Endothelial cell (in vitro differentiated cells): ENCODE data around the gene SCLY. TPM values are rescaled to one million over a fixed set of nuclear protein-coding genes. Genes with fewer than 3 reads are reported as not detected.

ENCODE experiments used
- DNase-seq: peaks from one replicate; pipeline ENCODE4 v3.0.0; 2021; ENCODE audit warnings: low spot score
- H3K27ac Mint-ChIP-seq: one replicate; pipeline ENCODE4 v1.8.0; 2021; ENCODE audit warnings: mixed read lengths, inconsistent platforms; ENCODE audit not compliant: unreplicated experiment
- H3K27me3 Mint-ChIP-seq: one replicate; pipeline ENCODE4 v1.8.0; 2021; ENCODE audit warnings: mild to moderate bottlenecking, moderate library complexity, mixed read lengths, inconsistent platforms; ENCODE audit not compliant: unreplicated experiment
- H3K36me3 Mint-ChIP-seq: one replicate; pipeline ENCODE4 v1.8.0; 2021; ENCODE audit warnings: mild to moderate bottlenecking, low read depth, mixed read lengths, inconsistent platforms; ENCODE audit not compliant: unreplicated experiment
- H3K4me1 Mint-ChIP-seq: one replicate; pipeline ENCODE4 v1.8.0; 2021; ENCODE audit warnings: mild to moderate bottlenecking, mixed read lengths, inconsistent platforms; ENCODE audit not compliant: unreplicated experiment
- H3K4me3 Mint-ChIP-seq: one replicate; pipeline ENCODE4 v1.8.0; 2021; ENCODE audit warnings: mild to moderate bottlenecking, mixed read lengths, inconsistent platforms; ENCODE audit not compliant: unreplicated experiment
- H3K9me3 Mint-ChIP-seq: one replicate; pipeline ENCODE4 v1.8.0; 2021; ENCODE audit warnings: mixed read lengths, inconsistent platforms; ENCODE audit not compliant: unreplicated experiment
- total RNA-seq: library from RNA; stranded (reverse); fragmentation: NEBNext Ultra II Directional; extraction: Animal tissue kit (Norgen Biotek cat#: 25700); gene quantifications from one replicate; pipeline ENCODE4 v1.2.1, GENCODE V29; 2021; ENCODE audit not compliant: unreplicated experiment
- TF ChIP-seq, protein P1 (sequence below): fragments of 200-600 bp; sonication (generic); IDR thresholded peaks from one replicate; pipeline ENCODE4 v1.5.0; 2021; ENCODE audit warnings: antibody characterized with exemption; ENCODE audit not compliant: unreplicated experiment

SCLY gene
- total RNA-seq, 1 donor from 2014 or later: 17.7 TPM

DNA sequence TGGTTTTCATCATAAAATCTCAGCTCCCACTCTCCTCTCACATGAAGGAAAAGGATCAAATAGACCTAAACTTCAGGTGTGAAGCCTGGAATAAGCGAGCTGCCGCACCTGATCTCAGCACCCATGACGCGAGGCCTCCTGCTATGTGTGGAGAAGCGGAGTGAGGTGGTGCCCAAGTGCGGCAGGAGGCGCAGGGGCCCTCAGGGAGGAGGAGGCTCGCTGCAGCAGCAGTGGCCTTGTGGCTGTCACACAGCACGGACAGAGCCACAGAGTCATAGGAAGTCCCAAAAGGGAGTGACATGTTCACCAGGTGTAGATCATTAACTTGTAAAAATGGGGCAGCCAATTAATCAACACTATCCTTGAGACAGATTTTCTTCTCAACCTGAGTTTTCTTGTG is 9.1 kb downstream of the SCLY start:
- no peak for DNase-seq
- H3K36me3 Mint-ChIP-seq: peaks cover 18% of the 10 kb centered on the region
- TF ChIP-seq, protein P1, sequence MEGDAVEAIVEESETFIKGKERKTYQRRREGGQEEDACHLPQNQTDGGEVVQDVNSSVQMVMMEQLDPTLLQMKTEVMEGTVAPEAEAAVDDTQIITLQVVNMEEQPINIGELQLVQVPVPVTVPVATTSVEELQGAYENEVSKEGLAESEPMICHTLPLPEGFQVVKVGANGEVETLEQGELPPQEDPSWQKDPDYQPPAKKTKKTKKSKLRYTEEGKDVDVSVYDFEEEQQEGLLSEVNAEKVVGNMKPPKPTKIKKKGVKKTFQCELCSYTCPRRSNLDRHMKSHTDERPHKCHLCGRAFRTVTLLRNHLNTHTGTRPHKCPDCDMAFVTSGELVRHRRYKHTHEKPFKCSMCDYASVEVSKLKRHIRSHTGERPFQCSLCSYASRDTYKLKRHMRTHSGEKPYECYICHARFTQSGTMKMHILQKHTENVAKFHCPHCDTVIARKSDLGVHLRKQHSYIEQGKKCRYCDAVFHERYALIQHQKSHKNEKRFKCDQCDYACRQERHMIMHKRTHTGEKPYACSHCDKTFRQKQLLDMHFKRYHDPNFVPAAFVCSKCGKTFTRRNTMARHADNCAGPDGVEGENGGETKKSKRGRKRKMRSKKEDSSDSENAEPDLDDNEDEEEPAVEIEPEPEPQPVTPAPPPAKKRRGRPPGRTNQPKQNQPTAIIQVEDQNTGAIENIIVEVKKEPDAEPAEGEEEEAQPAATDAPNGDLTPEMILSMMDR: no peak
- no peak overlapping the region for H3K27ac Mint-ChIP-seq
- H3K9me3 Mint-ChIP-seq: no peaks in the 10 kb centered on the region
- no peak overlapping the region for H3K4me3 Mint-ChIP-seq
- no peaks in the 10 kb centered on the region for H3K27me3 Mint-ChIP-seq
- H3K4me1 Mint-ChIP-seq: no peaks in the 10 kb centered on the region

DNA sequence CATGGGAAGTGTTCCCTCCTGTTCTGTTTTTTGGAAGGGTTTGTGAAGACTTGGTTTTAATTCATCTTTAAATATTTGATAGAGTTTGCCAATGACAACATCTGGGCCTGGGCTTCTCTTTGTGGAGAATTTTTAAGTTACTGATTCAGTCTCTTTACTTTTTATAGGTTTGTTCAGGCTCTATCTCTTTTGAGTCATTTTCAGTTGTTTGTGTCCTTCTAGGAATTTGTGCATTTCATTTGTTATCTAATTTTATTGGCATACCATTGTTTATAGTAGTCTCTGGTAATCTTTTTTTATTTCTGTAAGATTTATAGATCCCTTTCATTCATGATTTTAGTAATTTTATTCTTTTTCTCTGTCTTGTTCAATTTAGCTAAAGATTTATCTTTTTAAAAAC is 14.6 kb downstream of the SCLY start:
- no peaks in the 10 kb centered on the region for H3K4me1 Mint-ChIP-seq
- H3K27ac Mint-ChIP-seq: no peak overlapping the region
- TF ChIP-seq, protein P1: no peak
- H3K4me3 Mint-ChIP-seq: no peak overlapping the region
- peaks cover 10% of the 10 kb centered on the region for H3K36me3 Mint-ChIP-seq
- no peaks in the 10 kb centered on the region for H3K9me3 Mint-ChIP-seq
- no peak for DNase-seq
- H3K27me3 Mint-ChIP-seq: no peaks in the 10 kb centered on the region

DNA sequence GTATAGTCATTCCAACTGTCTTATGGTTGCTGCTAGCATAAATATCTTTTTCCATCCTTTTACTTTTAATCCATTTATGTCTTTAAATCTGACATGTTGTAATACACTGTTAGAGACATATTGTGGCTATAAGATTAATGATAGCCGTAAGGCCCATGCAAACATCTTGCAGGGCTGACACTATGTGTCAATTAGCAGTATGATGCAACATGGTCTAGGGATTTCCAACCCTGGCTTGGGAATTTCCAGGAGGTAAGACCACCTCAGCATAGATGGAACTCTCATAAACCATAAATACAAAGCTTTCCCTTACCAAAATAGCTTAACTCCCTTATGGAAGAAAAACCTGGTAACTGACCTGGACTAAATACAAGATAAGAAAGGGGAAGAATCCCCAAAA is 16.5 kb downstream of the SCLY start:
- no peak overlapping the region for H3K27ac Mint-ChIP-seq
- H3K4me1 Mint-ChIP-seq: no peaks in the 10 kb centered on the region
- H3K4me3 Mint-ChIP-seq: no peak overlapping the region
- DNase-seq: no peak
- no peaks in the 10 kb centered on the region for H3K9me3 Mint-ChIP-seq
- peaks cover 1% of the 10 kb centered on the region for H3K27me3 Mint-ChIP-seq
- TF ChIP-seq, protein P1: no peak
- H3K36me3 Mint-ChIP-seq: peaks cover 25% of the 10 kb centered on the region

DNA sequence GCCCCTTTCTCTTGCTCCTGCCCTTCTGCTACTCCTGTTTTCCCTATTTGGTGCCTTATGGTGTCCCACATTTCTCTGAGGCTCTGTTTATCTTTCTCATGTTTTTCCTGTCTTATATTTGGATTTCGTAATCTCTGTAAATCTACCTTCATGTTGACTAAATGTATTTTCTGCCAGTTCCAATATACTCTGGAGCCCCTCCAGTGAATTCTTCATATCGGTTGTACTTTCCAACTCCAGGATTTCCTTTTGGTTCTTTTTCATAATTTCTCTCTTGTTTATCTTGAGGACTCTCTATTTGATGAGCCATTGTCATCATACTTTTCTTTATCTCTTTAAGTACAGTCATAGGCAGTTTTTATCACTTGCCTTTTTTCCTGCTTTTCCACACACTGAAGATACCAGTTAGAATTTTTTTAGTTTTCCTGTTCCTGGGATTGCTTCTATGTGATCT is 19.1 kb downstream of the SCLY start:
- H3K36me3 Mint-ChIP-seq: peaks cover 37% of the 10 kb centered on the region

DNA sequence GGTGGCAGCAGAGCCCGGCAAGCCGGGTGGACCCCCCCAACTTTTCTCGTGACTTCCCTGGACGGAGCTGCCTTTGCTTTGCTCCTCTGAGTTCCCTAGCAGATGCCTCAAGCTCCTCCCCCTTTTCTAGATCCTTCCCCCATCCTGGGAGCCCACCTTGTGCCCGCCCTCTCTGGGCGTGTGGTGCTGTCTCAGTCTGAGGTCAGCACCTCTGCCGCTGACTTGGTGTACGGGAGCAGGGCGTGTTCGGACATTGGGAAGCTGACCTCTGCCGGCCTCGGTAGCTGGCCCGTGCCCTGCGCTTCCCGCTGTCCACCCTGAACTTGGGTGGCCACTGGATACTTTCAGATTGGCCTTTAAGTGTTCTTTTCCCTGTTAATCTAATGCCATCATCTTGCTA is 19.7 kb downstream of the SCLY start:
- Mint-ChIP-seq H3K27ac (no peak overlapping the region), H3K36me3 (peaks cover 41% of the 10 kb centered on the region), H3K4me3 (peak overlapping the region; percentile 65), H3K4me1 (no peaks in the 10 kb centered on the region), H3K9me3 (no peaks in the 10 kb centered on the region), H3K27me3 (peaks cover 1% of the 10 kb centered on the region)
- DNase-seq: no peak
- TF ChIP-seq, protein P1: no peak

More for the DNA sequence above, 19.1 kb downstream of the SCLY start:
- Mint-ChIP-seq H3K27ac (no peak overlapping the region), H3K27me3 (peaks cover 1% of the 10 kb centered on the region), H3K4me3 (peak overlapping the region; percentile 61), H3K9me3 (no peaks in the 10 kb centered on the region), H3K4me1 (no peaks in the 10 kb centered on the region)
- DNase-seq: no peak
- TF ChIP-seq, protein P1: no peak
